Colonic mucosa (tissue), 4 donors: ENCODE measurements around the gene ZBTB8A. TPM values are rescaled to one million over a fixed set of nuclear protein-coding genes. Genes with fewer than 3 reads are reported as not detected.
A peak's percentile ranks its signal among the peaks of the same experiment; 100 is the strongest.

Experiments used
- DNase-seq: peaks from one replicate; pipeline ENCODE4 v3.0.0-alpha.2; 2020
- H3K27ac ChIP-seq: fragments of 200-600 bp; one replicate; pipeline ENCODE4 v1.8.0; 2021
- H3K27me3 ChIP-seq: fragments of 200-600 bp; one replicate; pipeline ENCODE4 v1.8.0; 2021
- H3K36me3 ChIP-seq: fragments of 200-600 bp; one replicate; pipeline ENCODE4 v1.8.0; 2021
- H3K4me1 ChIP-seq: fragments of 200-600 bp; one replicate; pipeline ENCODE4 v1.8.0; 2021; ENCODE audit warnings: mild to moderate bottlenecking
- H3K4me3 ChIP-seq: fragments of 200-600 bp; one replicate; pipeline ENCODE4 v1.8.0; 2021
- H3K9ac ChIP-seq, 2 donors: one replicate each; pipeline ENCODE4 v1.7.0; 2013; ENCODE audit warnings: control low read depth in 2 of 2, low read depth in 2 of 2, low read length in 2 of 2
- H3K9me3 ChIP-seq: fragments of 200-600 bp; one replicate; pipeline ENCODE4 v1.8.0; 2021
- intact Hi-C: fragments of 100-400 bp; cut with DNase I; formaldehyde crosslinking; loops from one replicate; pipeline ENCODE4 v1.14.1; 2022
- total RNA-seq, 2 donors: library from RNA; stranded (reverse); fragmentation: NEBNext Ultra II Directional in 1 of 2; extraction: Animal tissue kit (Norgen Biotek cat#: 25700) in 1 of 2; gene quantifications; one replicate each; pipeline ENCODE4 v1.2.1, GENCODE V29; 2021
- TF ChIP-seq, protein P1 (sequence below): fragments of 200-600 bp; IDR thresholded peaks from one replicate; pipeline ENCODE4 v1.8.0; 2022; ENCODE audit warnings: antibody characterized with exemption, mild to moderate bottlenecking
- donor health status: healthy.
- donor health status: DM: no; HTN: no; CAD: no.
- donor health status: DM: no; HTN: no; CAD: no.

ZBTB8A gene
- total RNA-seq, 2 donors from 2014 or later = 6.5 to 7.1 TPM

GRCh38 chr1:32611859-32612188 is 72.6 kb downstream of the ZBTB8A start:
- Histone ChIP-seq H3K27ac (no peak overlapping the region), H3K36me3 (no peaks in the 10 kb centered on the region), H3K9ac (peak overlapping the region; percentile 55 to 63), H3K27me3 (no peaks in the 10 kb centered on the region), H3K9me3 (no peaks in the 10 kb centered on the region), H3K4me1 (no peaks in the 10 kb centered on the region), H3K4me3 (peak overlapping the region; percentile 33)
- DNase-seq = no peak
- intact Hi-C loops = no loop called here
- TF ChIP-seq, protein P1, sequence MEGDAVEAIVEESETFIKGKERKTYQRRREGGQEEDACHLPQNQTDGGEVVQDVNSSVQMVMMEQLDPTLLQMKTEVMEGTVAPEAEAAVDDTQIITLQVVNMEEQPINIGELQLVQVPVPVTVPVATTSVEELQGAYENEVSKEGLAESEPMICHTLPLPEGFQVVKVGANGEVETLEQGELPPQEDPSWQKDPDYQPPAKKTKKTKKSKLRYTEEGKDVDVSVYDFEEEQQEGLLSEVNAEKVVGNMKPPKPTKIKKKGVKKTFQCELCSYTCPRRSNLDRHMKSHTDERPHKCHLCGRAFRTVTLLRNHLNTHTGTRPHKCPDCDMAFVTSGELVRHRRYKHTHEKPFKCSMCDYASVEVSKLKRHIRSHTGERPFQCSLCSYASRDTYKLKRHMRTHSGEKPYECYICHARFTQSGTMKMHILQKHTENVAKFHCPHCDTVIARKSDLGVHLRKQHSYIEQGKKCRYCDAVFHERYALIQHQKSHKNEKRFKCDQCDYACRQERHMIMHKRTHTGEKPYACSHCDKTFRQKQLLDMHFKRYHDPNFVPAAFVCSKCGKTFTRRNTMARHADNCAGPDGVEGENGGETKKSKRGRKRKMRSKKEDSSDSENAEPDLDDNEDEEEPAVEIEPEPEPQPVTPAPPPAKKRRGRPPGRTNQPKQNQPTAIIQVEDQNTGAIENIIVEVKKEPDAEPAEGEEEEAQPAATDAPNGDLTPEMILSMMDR = no peak

DNA sequence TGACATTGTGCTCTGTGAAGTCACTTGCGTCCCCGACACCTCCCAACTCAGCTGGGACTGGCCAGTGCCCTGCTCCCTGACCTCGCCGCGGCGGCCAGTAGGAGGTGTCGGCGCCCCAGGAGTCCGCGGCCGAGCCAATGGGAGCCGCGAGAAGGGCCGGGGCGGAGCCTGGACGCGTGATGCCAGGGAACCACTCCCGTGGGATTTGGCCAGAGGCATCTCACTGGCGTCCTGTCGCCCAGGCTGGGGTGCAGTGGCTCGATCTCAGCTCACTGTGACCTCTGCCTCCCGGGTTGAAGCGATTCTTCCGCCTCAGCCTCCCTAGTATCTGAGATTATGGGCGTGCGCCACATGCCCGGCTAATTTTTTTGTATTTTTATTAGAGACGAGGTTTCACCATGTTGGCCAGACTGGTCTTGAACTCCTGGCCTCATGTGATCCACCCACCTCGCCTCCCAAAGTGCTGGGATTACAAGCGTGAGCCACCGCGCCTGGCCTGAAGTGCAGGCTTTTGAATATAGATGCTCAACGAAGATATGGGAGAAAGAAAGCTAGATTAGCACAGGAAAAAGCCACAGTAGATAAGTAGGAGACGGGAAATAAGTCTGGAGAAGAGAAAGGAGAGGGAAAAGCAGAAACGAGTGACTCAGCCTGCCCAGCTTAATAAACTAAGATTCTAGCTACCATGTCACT is 73.1 kb downstream of the ZBTB8A start:
- Histone ChIP-seq H3K27ac (no peak overlapping the region), H3K4me3 (peak overlapping the region; percentile 33), H3K36me3 (no peaks in the 10 kb centered on the region), H3K4me1 (no peaks in the 10 kb centered on the region), H3K27me3 (no peaks in the 10 kb centered on the region), H3K9me3 (no peaks in the 10 kb centered on the region), H3K9ac (peak overlapping the region; percentile 55 to 63)
- intact Hi-C loops = no loop called here
- TF ChIP-seq, protein P1 = no peak
- DNase-seq = peak; percentile 93

DNA sequence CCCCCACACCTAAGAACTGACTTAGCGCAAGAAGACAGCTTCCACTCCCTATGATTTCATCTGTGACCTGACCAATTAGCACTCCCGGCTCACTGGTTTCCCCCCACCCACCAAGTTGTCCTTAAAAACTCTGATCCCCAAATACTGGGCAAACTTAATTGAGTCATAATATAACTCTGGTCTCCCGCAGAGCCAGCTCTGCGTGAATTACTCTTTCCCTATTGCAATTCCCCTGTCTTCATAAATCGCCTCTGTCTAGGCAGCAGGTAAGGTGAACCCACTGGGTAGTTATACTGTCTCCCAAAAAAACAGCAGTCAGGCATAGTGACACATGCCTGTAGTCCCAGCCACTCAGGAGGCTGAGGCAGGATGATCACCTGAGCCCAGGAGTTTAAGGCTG is 74.2 kb downstream of the ZBTB8A start:
- intact Hi-C loops = no loop called here
- no peaks in the 10 kb centered on the region for H3K9me3 ChIP-seq

DNA sequence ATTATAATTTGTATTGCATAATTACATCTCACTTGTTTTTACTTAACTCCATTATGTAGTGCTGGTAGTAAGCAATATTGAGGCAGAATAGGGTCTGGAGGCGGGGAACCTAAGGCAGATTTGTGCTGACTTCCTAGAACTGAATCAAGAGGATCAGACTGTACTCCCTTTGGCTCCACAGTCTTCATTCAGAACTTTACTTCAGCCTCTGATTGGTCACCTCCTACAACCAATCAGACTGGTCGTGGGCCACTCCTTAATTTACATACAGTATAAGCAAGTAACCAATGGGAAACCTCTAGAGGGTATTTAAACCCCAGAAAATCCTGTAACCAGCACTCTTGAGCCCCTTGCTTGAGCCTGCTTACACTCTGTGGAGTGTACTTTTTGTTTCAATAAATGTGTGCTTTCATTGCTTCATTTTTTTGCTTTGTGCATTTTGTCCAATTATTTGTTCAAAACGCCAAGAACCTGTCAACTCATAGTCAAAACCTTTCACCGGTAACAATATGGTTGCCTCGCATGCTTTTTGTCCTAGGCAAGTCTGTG is 79.5 kb downstream of the ZBTB8A start:
- H3K9me3 ChIP-seq = no peaks in the 10 kb centered on the region
- TF ChIP-seq, protein P1 = no peak
- H3K4me1 ChIP-seq = no peaks in the 10 kb centered on the region
- H3K27ac ChIP-seq = no peak overlapping the region
- intact Hi-C loops = no loop called here
- DNase-seq = no peak
- H3K9ac ChIP-seq = no peak overlapping the region
- H3K36me3 ChIP-seq = no peaks in the 10 kb centered on the region
- H3K4me3 ChIP-seq = no peak overlapping the region
- H3K27me3 ChIP-seq = no peaks in the 10 kb centered on the region

More for the DNA sequence above, 74.2 kb downstream of the ZBTB8A start:
- Histone ChIP-seq H3K4me3 (no peak overlapping the region), H3K27ac (no peak overlapping the region), H3K27me3 (no peaks in the 10 kb centered on the region), H3K9ac (no peak overlapping the region), H3K36me3 (no peaks in the 10 kb centered on the region), H3K4me1 (no peaks in the 10 kb centered on the region)
- DNase-seq = no peak
- TF ChIP-seq, protein P1 = no peak

DNA sequence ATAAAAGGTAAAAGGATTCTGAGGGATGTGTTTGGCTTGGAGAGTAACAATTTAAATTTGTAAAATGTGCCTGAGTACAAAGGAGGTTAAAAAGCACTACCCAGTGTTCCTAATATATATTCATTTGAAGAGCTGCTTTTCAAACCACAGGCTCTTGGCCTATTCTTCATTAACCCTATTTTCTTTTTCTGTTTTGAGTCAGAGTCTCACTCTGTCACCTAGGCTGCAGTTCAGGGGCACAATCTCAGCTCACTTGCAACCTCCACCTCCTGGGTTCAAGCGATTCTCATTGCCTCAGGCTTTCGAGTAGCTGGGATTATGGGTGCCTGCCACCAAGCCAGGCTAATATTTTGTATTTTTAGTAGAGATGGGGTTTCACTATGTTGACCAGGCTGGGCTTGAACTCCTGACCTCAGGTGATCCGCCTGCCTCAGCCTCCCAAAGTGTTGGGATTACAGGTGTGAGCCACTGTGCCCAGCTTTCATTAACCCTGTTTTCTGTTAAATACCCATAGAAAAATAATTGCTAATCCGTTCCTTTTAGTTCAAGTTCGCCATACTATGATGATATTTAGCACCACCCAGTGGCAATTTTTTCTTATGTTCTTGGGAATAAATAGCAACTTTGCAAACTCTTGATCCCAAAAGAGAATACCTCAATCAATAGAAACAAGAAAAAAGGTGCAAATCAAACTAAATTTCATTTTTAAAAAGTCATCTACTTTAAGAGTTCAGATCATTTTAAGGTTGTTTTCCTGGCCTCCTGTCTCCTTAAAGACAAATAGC is 80.7 kb downstream of the ZBTB8A start:
- Histone ChIP-seq H3K9me3 (no peaks in the 10 kb centered on the region), H3K36me3 (no peaks in the 10 kb centered on the region), H3K27ac (no peak overlapping the region), H3K9ac (no peak overlapping the region), H3K4me3 (no peak overlapping the region), H3K27me3 (no peaks in the 10 kb centered on the region), H3K4me1 (no peaks in the 10 kb centered on the region)
- TF ChIP-seq, protein P1 = no peak
- intact Hi-C loops = no loop called here
- DNase-seq = no peak
